Nephron (organoid): Measurements from ENCODE around the gene ZNF341.

Experiments used
- H3K27ac Mint-ChIP-seq, 3 experiments: 2 replicates each; pipeline ENCODE4 v1.8.0; 2020; ENCODE audit warnings: mixed read lengths in 3 of 3, mild to moderate bottlenecking in 2 of 3, moderate library complexity in 1 of 3
- H3K27me3 Mint-ChIP-seq: 2 replicates; pipeline ENCODE4 v1.8.0; 2021; ENCODE audit warnings: low read depth, mild to moderate bottlenecking, moderate library complexity, mixed read lengths
- H3K36me3 Mint-ChIP-seq: 2 replicates; pipeline ENCODE4 v1.8.0; 2020; ENCODE audit warnings: low read depth, mixed read lengths
- H3K4me1 Mint-ChIP-seq: 2 replicates; pipeline ENCODE4 v1.8.0; 2020; ENCODE audit warnings: mixed read lengths
- H3K4me3 Mint-ChIP-seq, 3 experiments: 2 replicates each; pipeline ENCODE4 v1.8.0; 2020; ENCODE audit warnings: mild to moderate bottlenecking in 3 of 3, mixed read lengths in 3 of 3, moderate library complexity in 2 of 3
- H3K9me3 Mint-ChIP-seq: 2 replicates; pipeline ENCODE4 v1.8.0; 2020; ENCODE audit warnings: mixed read lengths
- CTCF ChIP-seq, 3 experiments: fragments of 200-600 bp; sonication (generic); IDR thresholded peaks; one replicate each; pipeline ENCODE4 v1.5.0; 2021; ENCODE audit warnings: antibody characterized with exemption in 3 of 3; ENCODE audit not compliant: unreplicated experiment in 3 of 3

ZNF341 gene

GRCh38 chr20:33837096-33837830 is 105.5 kb downstream of the ZNF341 start:
- Mint-ChIP-seq H3K4me3 (no peak overlapping the region), H3K36me3 (peaks cover 21% of the 10 kb centered on the region), H3K27me3 (no peaks in the 10 kb centered on the region), H3K9me3 (no peaks in the 10 kb centered on the region), H3K4me1 (peaks cover 78% of the 10 kb centered on the region), H3K27ac (peak overlapping the region in 2 of 3 experiments; percentile 12 to 58)
- no peak for TF ChIP-seq CTCF (IDR thresholded peaks at IDR 0.05; ENCODE audit: unreplicated experiment in 3 of 3)

- Mint-ChIP-seq H3K27ac (peak overlapping the region in 1 of 3 experiments; percentile 78), H3K4me1 (peaks cover 80% of the 10 kb centered on the region), H3K4me3 (no peak overlapping the region), H3K9me3 (no peaks in the 10 kb centered on the region), H3K27me3 (no peaks in the 10 kb centered on the region), H3K36me3 (peaks cover 18% of the 10 kb centered on the region)
- TF ChIP-seq CTCF (IDR thresholded peaks at IDR 0.05; ENCODE audit: unreplicated experiment in 3 of 3): no peak
Measured at GRCh38 chr20:33838035-33838864, 106.5 kb downstream of the ZNF341 start.

GRCh38 chr20:33839591-33839990 is 107.8 kb downstream of the ZNF341 start:
- Mint-ChIP-seq H3K4me1 (peaks cover 82% of the 10 kb centered on the region), H3K36me3 (peaks cover 13% of the 10 kb centered on the region), H3K27ac (no peak overlapping the region), H3K4me3 (no peak overlapping the region), H3K9me3 (no peaks in the 10 kb centered on the region), H3K27me3 (no peaks in the 10 kb centered on the region)
- TF ChIP-seq CTCF (IDR thresholded peaks at IDR 0.05; ENCODE audit: unreplicated experiment in 3 of 3): no peak

- no peak for TF ChIP-seq CTCF (IDR thresholded peaks at IDR 0.05; ENCODE audit: unreplicated experiment in 3 of 3)
- H3K9me3 Mint-ChIP-seq: no peaks in the 10 kb centered on the region
- H3K27ac Mint-ChIP-seq: no peak overlapping the region
- H3K4me1 Mint-ChIP-seq: peaks cover 80% of the 10 kb centered on the region
- peaks cover 10% of the 10 kb centered on the region for H3K36me3 Mint-ChIP-seq
- no peak overlapping the region for H3K4me3 Mint-ChIP-seq
- no peaks in the 10 kb centered on the region for H3K27me3 Mint-ChIP-seq
Measured at GRCh38 chr20:33840160-33840559, 108.4 kb downstream of the ZNF341 start.

GRCh38 chr20:33840759-33841435 is 109.1 kb downstream of the ZNF341 start:
- H3K27ac Mint-ChIP-seq: peak overlapping the region; percentile 20 to 41 (median 39)
- H3K4me1 Mint-ChIP-seq: peaks cover 72% of the 10 kb centered on the region
- no peaks in the 10 kb centered on the region for H3K27me3 Mint-ChIP-seq
- no peak for TF ChIP-seq CTCF (IDR thresholded peaks at IDR 0.05; ENCODE audit: unreplicated experiment in 3 of 3)
- no peak overlapping the region for H3K4me3 Mint-ChIP-seq
- H3K36me3 Mint-ChIP-seq: peaks cover 3% of the 10 kb centered on the region
- no peaks in the 10 kb centered on the region for H3K9me3 Mint-ChIP-seq
